ENCODE data around the gene TBK1.

Gene TBK1

GRCh38 chr12:64451687-64452558 is at the start of gene TBK1:
Gene TBK1, plus strand, starts transcription at chr12:64452120. Its CDS starts 3,751 bp downstream, at chr12:64455871.
- peak; percentile 62 for DNase-seq

- no peak for DNase-seq
Observed at GRCh38 chr12:64402181-64402580, 49.7 kb upstream of the TBK1 start.

GRCh38 chr12:64403707-64404469 is 48.0 kb upstream of the TBK1 start, which contains the start of gene XPOT:
Gene XPOT, plus strand, starts transcription at chr12:64404392. Its CDS starts 5,644 bp downstream, at chr12:64410036.
- peak; percentile 88 for DNase-seq

- peak; percentile 65 for DNase-seq
Observed at GRCh38 chr12:64404470-64405256, 47.3 kb upstream of the TBK1 start.

- DNase-seq, result no peak
Observed at GRCh38 chr12:64407342-64408223, 44.3 kb upstream of the TBK1 start.

GRCh38 chr12:64411427-64411826 is 40.5 kb upstream of the TBK1 start:
- no peak for DNase-seq

GRCh38 chr12:64412459-64412858 is 39.5 kb upstream of the TBK1 start:
- DNase-seq, result no peak

- no peak for DNase-seq
Observed at GRCh38 chr12:64413884-64414283, 38.0 kb upstream of the TBK1 start.

- DNase-seq, result no peak
Observed at GRCh38 chr12:64418209-64418608, 33.7 kb upstream of the TBK1 start.

- no peak for DNase-seq
Observed at GRCh38 chr12:64419696-64420095, 32.2 kb upstream of the TBK1 start.

- DNase-seq, result no peak
Observed at GRCh38 chr12:64427988-64428387, 23.9 kb upstream of the TBK1 start.

- no peak for DNase-seq
Observed at GRCh38 chr12:64428956-64429355, 23.0 kb upstream of the TBK1 start.

- no peak for DNase-seq
Observed at GRCh38 chr12:64430886-64431285, 21.0 kb upstream of the TBK1 start.

- no peak for DNase-seq
Observed at GRCh38 chr12:64431791-64432190, 20.1 kb upstream of the TBK1 start.

- no peak for DNase-seq
Observed at GRCh38 chr12:64433915-64434314, 18.0 kb upstream of the TBK1 start.

- DNase-seq, result no peak
Observed at GRCh38 chr12:64440100-64440499, 11.8 kb upstream of the TBK1 start.

- DNase-seq, result no peak
Observed at GRCh38 chr12:64445490-64445889, 6.4 kb upstream of the TBK1 start.

GRCh38 chr12:64446295-64446694 is 5.6 kb upstream of the TBK1 start:
- DNase-seq, result no peak

- no peak for DNase-seq
Observed at GRCh38 chr12:64450057-64450640, 1.8 kb upstream of the TBK1 start.

- no peak for DNase-seq
Observed at GRCh38 chr12:64450711-64451486, 1.0 kb upstream of the TBK1 start.
